Measurements from ENCODE around the gene HIRA. TPM values are rescaled to one million over a fixed set of nuclear protein-coding genes. Genes with fewer than 3 reads are reported as not detected.

The HIRA gene
- total and polyA plus RNA-seq, 2 of the 8 experiments (the other 6 are each of a cell fraction or from before 2014, with no cell fraction given) = 34.9 to 67.2 TPM

DNA sequence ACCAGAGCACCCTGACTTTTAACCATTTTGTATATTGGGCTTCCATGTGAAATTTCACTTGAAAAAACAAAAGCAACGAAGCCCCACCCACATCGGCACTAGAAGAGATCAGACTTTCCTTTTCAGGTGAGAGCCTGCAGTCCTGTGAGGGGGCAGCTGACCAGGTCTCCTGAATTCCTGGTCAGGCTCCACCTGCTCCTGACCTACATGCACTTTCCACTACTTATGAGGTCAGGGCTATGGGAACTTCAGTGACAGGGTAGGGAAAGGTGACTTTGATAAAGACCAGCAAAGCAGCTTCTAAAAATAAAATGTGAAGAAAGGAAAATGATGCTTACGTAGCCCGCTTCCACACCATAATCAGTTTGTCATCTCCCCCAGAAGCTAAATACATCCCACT, 24.7 kb downstream of the HIRA start:
- H3K23me2 ChIP-seq (ENCODE audit: low read depth, low read length) = no peaks in the 10 kb centered on the region
- no peak overlapping the region for H4K91ac ChIP-seq (replicated peaks; ENCODE audit: insufficient read length, low read length)
- no peak overlapping the region for H4K5ac ChIP-seq (ENCODE audit: insufficient read length, low read depth, low read length)
- H2BK20ac ChIP-seq (ENCODE audit: low read length) = no peak overlapping the region
- no peak overlapping the region for H3K14ac ChIP-seq (ENCODE audit: insufficient read length)
- H2BK120ac ChIP-seq (replicated peaks; ENCODE audit: low read depth, low read length) = no peak overlapping the region
- no peak overlapping the region; the same call in 1 of the 2 replicates for H4K8ac ChIP-seq (ENCODE audit: extremely low read depth, insufficient read depth, low read length)
- no peak overlapping the region for H2BK12ac ChIP-seq (ENCODE audit: low read depth, low read length)
- H3K4me2 ChIP-seq (ENCODE audit: insufficient read depth in 1 of 2, low read depth in 2 of 2, low read length in 2 of 2) = no peak overlapping the region
- H3K9me3 ChIP-seq (ENCODE audit: insufficient read depth in 2 of 2, low read depth in 1 of 2, low read length in 1 of 2) = no peaks in the 10 kb centered on the region
- H3K18ac ChIP-seq (ENCODE audit: extremely low read depth, low read length) = no peak overlapping the region
- peaks cover 7 to 40% (median 29%) of the 10 kb centered on the region in 4 experiments; a peak in 7 of 8 replicates for H3K36me3 ChIP-seq (ENCODE audit: control insufficient read depth in 2 of 4, insufficient read depth in 4 of 4, low read length in 3 of 4)
- WGBS, 2 experiments (ENCODE audit: extremely low coverage in 1 of 2, insufficient coverage in 1 of 2, insufficient read length in 1 of 2, insufficient replicate concordance in 2 of 2, low coverage in 1 of 2, low lambda C conversion rate in 2 of 2, missing lambda C conversion rate in 1 of 2) = 94% methylated on average over 4 of the region's 4 CpGs; no CpG with 5 or more reads in 1 of the 2 experiments
- H3K79me2 ChIP-seq (ENCODE audit: control insufficient read depth in 1 of 2, insufficient read depth in 2 of 2, low read length in 2 of 2) = peaks cover 0 to 14% of the 10 kb centered on the region in 2 experiments; a peak in 1 of 4 replicates
- peaks cover 6% of the 10 kb centered on the region; the same call in 1 of the 2 replicates for H3K79me1 ChIP-seq (ENCODE audit: low read depth, low read length)
- TF ChIP-seq TAF1 (IDR thresholded peaks at IDR 0.05; ENCODE audit: low read depth, low read length) = no peak
- no peak for TF ChIP-seq RFX5 (IDR thresholded peaks at IDR 0.05; ENCODE audit: borderline replicate concordance, low read depth, low read length)
- TF ChIP-seq KDM4A (IDR thresholded peaks at IDR 0.05; ENCODE audit: low read depth, low read length, severe bottlenecking) = no peak
- no peak for TF ChIP-seq SP4 (IDR thresholded peaks at IDR 0.05; ENCODE audit: low read length)
- no peak for TF ChIP-seq RNF2 (IDR thresholded peaks at IDR 0.05; ENCODE audit: borderline replicate concordance, low read depth, low read length, missing control alignments, poor library complexity, severe bottlenecking)
- TF ChIP-seq POLR2AphosphoS5 (IDR thresholded peaks at IDR 0.05; ENCODE audit: low read depth, low read length) = no peak
- no peak for TF ChIP-seq RXRA (IDR thresholded peaks at IDR 0.05; ENCODE audit: insufficient read depth, low read depth, low read length)
- no peak for TF ChIP-seq ASH2L (IDR thresholded peaks at IDR 0.05; ENCODE audit: low read length)
- TF ChIP-seq TEAD4 (IDR thresholded peaks at IDR 0.05; ENCODE audit: low read depth, low read length) = no peak
- no peak for TF ChIP-seq TCF12 (IDR thresholded peaks at IDR 0.05; ENCODE audit: low read depth, low read length)
- no peak for TF ChIP-seq KDM5A (IDR thresholded peaks at IDR 0.05; ENCODE audit: low read length)
- no peak for TF ChIP-seq BRCA1 (IDR thresholded peaks at IDR 0.05; ENCODE audit: low read depth, low read length)
- H2AK5ac ChIP-seq (ENCODE audit: low read depth, low read length) = no peak overlapping the region
- CTCF ChIA-PET (ENCODE audit: partially characterized antibody) = interaction anchor here (0.8 kb wide), 2 partner anchors 11 to 24 kb away, joined by 3 read pairs; no protein-coding TSS in a partner anchor
- no peaks in the 10 kb centered on the region for H3K4me1 ChIP-seq (replicated peaks in 1 of 4; ENCODE audit: control insufficient read depth in 3 of 4, insufficient read depth in 4 of 4, low read length in 3 of 4)
- no peak overlapping the region for H3K4ac ChIP-seq (replicated peaks; ENCODE audit: insufficient read length, low read depth, low read length)
- H4K20me1 ChIP-seq (replicated peaks in 1 of 2; ENCODE audit: control insufficient read depth in 1 of 2, insufficient read depth in 2 of 2, low read length in 2 of 2) = peaks cover 8 to 23% of the 10 kb centered on the region in 2 experiments
- no peak overlapping the region for H3K9ac ChIP-seq (replicated peaks in 1 of 4; ENCODE audit: extremely low read depth in 1 of 4, low read depth in 3 of 4, low read length in 3 of 4)
- H3K56ac ChIP-seq (replicated peaks; ENCODE audit: insufficient read length, low read depth, low read length) = no peak overlapping the region
- POLR2A ChIA-PET (ENCODE audit: partially characterized antibody) = no interaction called here
- H2AFZ ChIP-seq (ENCODE audit: low read length) = no peak overlapping the region
- H3K4me3 ChIP-seq (ENCODE audit: extremely low read depth in 1 of 4, insufficient read depth in 2 of 4, low read depth in 3 of 4, low read length in 4 of 4) = no peak overlapping the region
- H2BK15ac ChIP-seq (ENCODE audit: low read length) = no peak overlapping the region
- no peak overlapping the region for H2BK5ac ChIP-seq (ENCODE audit: low read depth, low read length)
- no peaks in the 10 kb centered on the region for H3K27me3 ChIP-seq (replicated peaks in 1 of 4; ENCODE audit: control insufficient read depth in 3 of 4, extremely low read depth in 1 of 4, insufficient read depth in 3 of 4, low read length in 3 of 4)
- FAIRE-seq (no peak), DNase-seq (ENCODE audit: low read depth in 1 of 2, low spot score in 2 of 2) (no peak)
- H3K27ac ChIP-seq (ENCODE audit: low read depth, low read length) = no peak overlapping the region
- H3K23ac ChIP-seq (ENCODE audit: insufficient read length) = no peak overlapping the region
